Iris pigment epithelial cell (primary cell): ENCODE measurements around the gene CALML5.
A peak's percentile ranks its signal among the peaks of the same experiment; 100 is the strongest.

ENCODE experiments used
- DNase-seq: peaks from one replicate; pipeline ENCODE4 v3.0.0-alpha.2; 2011; ENCODE audit warnings: low read depth

Gene CALML5

GRCh38 chr10:5500910-5501309 lies 1.5 kb upstream of the CALML5 start:
- DNase-seq: no peak

DNA sequence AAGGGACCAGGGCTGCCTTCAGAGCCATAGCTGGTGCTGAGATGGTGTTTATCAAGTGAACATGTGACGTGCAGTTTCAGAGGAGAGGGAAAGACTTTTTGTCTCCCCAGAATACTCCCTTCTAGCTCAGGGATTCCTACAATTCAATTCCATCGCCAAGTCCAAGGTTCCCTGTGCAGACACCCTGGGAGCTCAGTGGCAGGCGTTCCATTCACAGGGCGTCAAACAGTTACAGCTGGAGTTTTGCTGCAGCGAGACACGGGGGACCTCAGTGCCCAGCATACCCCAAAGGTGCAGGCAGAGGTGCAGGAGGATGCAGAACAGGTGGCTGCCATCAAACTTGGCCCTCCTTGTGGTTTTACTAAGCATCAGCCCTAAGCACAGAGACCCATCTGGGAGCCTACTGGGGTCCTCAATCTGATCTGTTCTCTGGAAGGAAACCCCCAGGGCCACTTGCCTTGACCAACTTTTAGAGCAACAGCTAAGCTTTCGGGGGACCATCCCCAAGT lies 846 bp upstream of the CALML5 start:
- no peak for DNase-seq

DNA sequence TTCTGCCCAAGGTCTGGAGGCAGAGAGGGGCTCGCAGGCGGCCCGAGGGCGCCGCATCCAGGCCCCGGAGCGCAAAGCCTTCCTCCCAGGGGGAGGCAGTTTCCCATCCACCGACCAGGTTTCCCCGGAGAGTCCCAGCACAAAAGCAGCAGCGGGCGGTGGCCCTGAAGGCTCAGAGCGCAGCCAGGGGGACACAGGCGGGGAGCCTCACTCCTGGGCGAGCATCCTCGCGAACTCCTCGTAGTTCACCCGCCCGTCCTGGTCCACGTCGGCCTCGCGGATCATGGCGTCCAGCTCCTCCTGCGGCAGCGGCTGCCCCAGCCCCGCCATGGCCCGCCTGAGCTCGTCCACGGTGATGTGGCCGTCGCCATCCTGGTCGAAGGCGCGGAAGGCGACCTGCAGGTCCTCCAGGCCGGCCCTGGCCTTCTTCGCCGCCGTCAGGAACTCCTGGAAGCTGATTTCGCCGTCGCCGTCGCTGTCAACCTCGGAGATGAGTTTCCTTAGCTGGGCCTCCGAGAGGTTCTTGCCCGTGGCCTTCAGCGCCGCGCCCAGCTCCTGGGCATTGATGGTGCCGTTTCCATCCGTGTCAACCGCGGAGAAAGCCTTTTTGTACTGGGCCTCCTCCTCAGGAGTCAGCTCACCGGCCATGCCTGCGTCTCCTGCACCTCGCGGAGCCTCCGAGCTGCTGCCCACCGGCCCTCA lies 428 bp downstream of the CALML5 start:
- no peak for DNase-seq

- no peak for DNase-seq
These were observed 1.2 kb downstream of the CALML5 start for GRCh38 chr10:5497948-5498730.

- DNase-seq: no peak
These were observed 2.1 kb downstream of the CALML5 start for GRCh38 chr10:5497289-5497688.

DNA sequence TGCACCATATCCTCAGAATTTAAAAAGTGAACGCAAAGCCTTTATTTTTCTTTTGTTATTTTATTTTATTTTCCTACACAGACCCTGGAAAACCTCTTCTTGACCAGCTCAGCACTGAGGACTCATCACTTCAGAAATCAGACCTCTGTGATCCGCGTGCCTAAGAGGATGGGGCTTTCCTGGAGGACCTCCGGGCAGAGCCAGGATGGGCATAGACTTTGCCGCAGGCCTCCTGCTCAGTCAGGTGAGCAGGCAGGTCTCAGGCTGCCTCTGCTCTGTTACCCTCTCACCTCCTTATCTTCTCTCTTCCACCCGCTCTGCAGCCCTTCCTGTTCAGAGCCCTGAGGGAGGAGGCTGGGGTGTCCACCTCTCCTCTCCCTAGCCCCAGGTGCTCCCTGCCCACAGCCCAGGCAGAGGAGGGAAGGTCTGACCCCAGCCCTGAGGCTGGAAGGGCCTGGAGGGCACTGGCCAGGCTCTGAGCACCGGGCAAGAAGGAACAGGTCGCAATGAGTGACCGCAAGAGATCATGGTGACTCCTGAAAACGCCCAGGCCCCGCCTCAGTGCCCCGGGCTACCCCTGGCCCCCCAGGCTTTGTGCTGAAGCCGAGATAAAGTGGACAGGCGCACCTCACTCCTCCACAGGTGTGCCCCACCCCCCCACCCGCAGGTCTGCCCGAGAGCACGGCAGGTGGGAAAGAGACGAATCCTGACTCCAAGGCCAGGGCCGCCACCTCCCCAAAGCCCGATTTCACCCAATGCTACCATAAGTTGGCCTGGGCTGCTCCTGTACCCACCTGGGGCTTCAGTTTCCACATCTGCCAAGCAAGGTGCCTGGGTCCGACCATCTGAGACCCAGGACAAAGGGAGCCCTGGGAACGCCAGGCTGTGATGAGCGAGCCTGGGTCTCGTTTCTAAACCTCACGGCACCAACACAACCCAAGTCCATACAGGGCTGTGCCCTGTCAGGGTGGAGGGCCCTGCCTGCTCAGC lies 2.8 kb downstream of the CALML5 start:
- DNase-seq: no peak

DNA sequence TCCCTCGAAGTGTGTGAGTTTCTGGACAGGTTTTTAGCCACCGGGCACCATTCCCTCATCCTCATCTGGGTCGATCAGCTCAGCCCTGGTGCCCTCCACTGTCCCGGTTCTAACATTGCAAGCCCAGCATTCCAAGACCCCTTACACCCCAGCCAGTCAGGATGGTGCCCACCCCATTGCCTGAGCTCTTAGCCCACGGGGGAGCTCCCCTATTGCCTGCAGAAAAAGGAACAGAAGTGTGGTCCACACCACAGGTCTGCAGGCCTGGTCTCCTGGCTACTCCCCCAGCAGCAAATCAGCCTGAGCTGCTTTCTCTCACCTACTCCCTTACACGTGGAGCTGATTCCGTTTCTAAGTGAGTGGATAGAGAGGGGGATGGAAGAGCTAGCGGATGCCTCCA lies 4.8 kb downstream of the CALML5 start:
- no peak for DNase-seq

DNA sequence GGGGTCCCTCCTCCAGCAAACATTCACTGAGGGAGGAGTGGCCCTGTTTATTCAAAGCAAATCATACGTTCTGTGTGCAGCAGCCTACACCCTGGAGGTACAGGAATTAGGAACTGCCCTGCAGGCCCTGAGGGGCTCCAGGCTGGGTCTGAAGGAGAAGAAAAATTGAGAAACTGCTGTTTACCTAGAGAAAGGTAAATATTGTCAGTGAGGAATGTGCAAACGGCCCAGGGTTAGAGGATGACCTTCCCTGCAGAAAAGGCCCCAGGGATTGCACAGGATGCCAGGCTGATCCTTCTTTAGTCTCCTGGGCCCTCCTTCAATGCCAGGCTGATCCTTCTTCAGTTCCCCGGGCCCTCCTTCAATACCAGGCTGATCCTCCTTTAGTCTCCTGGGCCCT lies 5.7 kb downstream of the CALML5 start:
- DNase-seq: no peak

DNA sequence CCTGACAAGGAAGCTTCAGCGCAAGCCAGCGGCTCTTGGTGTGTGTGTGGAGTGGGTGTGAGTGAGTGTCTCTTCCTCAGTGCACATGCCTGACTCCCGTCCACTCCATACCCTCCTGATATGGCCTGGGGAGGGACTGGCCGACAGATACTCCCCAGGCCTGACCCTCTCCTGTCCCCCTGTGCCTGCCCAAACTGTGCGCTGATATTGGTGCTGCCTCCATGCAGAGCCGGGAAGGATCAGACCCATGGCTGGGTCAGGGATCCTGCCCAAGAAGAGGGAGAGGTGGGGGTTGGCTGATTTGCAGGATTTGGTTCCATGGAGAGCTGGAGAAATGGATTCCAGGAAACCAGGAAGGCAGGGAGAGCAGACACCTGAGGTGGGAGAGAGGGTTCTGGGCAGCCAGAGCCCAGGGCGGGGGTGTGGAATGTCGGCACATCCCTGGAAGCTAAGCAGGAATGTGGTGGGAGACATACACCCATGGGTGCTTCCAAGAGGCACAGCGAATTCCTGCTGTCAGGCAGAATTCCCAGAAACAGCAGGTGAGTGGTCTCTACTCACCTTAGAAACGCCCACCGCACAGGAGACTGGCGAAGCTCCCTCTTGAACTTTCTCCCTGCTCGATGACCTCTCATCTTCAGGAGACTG lies 6.3 kb downstream of the CALML5 start:
- no peak for DNase-seq

DNA sequence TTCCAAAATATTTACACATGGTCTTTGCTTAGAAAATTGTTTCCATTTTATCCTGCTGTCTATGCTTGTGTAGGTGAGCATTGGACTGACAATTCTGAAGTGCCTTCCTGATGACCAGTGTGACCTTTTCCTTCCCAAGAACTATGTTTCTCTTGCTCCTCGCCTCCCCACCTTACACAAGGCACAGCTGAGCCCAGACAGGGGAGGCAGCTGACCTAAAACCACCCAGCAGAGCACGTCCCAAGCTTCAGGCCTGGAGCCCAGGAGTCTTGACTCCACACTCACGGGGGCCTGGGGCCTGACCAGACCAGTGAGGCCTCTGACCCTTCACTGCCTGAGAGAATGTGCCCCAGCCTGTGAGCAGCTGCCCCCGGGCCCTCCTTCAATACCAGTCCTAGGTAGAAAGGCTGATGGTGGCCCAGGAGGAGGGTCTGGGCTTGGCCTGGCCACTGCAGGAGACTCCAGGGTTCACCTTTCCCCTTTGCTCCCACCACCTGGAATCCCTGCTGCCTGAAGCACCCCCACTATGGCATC lies 7.0 kb downstream of the CALML5 start:
- DNase-seq: no peak

DNA sequence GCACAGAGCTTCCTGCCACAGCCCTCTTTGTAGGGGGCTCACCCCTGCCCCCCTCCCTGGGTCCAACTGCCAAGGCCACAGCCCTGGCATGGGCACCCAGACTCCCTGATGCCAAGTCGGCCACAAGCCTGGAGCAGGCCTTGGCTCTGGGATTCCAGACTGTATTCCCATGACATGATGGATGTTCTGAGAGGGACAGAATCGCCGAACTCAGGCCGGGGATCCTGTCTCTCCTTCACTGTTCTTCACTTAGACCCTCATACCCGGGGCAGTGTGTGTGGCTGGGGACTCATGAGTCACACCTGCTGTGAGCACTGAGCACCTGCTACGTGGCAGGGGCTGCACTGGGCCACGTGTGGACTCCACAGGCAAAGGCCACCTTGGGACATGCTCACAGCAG lies 7.9 kb downstream of the CALML5 start:
- DNase-seq: no peak

- DNase-seq: no peak
These were observed 8.5 kb downstream of the CALML5 start for GRCh38 chr10:5490698-5491464.

DNA sequence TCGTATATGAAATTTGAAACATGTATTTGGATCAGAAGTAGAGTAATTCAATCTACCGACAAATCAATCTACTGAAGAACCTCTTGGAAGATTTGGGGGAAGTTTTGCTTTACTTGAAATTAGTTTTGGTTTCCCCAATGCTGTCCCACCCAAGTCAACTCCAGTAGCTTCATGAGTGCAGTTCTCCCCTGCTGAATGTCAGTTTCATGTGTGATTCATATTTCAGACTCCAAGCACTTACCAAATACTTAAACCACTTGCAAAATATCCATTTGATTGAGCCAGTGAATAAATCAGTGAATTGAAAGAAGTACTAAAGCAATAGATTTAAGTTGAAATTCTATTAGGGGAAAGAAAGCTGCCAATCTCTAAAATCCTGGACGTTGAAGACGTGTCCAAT lies 9.3 kb downstream of the CALML5 start:
- no peak for DNase-seq

DNA sequence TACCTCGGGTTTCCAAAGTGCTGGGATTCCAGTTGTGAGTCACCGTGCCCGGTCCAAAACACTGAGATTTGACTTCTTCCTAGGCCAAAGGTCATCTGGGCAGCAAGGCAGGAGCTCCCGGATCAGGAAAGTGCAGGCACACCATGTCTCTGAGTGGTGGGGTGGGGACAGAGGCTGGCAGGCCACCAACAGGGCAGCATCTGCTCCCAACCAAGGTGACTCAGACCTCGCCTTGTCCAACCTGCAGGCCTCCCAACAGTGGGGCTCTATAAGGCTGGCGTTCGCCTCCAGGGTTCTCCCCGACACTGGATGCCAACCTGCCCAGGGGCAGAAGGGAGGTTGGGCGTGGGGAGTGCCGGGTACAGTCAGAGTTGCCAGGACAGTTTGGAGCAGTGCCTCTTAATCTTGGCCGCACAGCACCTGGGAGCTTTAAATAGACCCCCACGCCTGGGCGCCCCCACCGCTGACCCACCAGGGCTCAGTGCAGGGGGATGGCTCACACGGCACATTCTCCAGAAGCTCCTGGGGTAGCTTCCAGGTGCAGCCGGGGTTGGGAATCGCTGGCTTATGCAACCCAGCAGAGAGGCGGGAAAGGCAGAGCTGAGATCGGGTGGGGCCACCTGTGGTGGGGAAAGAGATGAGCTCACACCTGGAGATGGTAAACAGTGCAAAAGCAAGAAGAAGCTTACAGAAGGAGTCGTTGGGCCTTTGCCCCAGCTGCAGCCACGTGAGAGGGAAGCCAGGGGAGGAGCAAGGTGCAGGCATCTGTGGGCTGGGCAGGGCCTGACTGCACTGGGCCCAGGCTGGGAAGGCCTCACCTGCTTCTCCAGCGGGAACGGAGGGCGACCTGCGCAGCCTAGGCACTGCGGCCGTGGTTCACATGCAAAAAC lies 10.9 kb downstream of the CALML5 start:
- no peak for DNase-seq

DNA sequence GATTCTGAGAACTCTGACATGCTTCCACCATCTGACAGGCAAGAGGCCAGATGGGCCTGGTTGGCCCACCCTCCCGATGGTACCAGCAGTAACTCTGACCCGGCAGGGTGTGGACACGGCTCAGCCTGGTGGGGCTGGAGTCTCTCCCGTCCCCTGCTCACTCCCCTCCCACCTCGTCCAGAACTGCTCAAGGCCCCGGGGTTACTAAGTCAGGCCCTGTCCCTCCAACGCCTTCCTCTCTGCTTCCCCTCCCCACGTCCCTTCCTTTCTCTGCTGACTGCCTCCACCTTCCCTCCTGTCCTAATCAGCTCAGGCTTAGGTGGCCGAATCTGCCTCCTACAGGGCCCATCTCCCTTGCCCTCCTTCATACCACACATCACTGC lies 12.5 kb downstream of the CALML5 start:
- no peak for DNase-seq

GRCh38 chr10:5485948-5486852 lies 13.2 kb downstream of the CALML5 start:
- no peak for DNase-seq

DNA sequence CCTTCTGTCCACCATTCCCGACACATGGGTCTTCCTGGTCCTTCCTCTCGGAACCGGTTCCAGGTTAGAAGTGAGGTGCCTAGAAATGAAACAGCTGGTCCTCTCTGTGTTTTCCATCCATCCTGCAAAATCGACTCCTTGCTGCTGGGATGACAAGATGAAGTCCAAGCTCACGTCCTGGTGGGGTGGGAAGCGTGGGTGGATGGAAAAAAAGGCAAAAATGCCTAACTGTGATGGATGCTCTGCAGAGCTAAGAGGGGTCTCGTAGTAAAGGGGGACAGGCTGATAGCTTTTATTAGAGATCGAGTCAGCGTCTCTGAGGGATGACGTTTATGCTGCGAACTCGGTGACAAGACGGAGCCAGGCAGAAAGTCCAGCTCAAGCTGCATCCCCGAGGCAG lies 14.1 kb downstream of the CALML5 start:
- no peak for DNase-seq

DNA sequence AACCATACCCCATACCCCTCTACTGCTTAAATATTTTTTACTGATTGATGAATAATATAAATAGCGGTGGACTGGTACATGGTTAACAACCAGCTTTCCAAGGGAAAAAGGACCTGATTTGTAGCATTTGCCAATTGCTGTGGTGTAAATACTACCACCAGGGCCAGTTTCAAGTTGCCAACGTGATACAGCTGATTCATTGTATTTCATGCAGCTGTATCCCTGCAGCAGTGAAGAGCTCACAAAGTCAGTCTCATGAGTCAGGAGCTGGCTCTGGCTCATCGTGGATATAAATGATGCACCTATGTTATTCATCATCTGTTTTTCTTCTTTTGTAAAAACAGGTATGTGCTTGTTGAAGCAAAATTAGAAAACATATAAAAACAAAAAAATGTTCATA lies 15.2 kb downstream of the CALML5 start:
- DNase-seq: peak; percentile 56

GRCh38 chr10:5482016-5482415 lies 17.4 kb downstream of the CALML5 start:
- no peak for DNase-seq
